KOPT-K1 (cell line): Measurements from ENCODE around the gene BRWD1.

Experiments used
- H3K27ac ChIP-seq: fragments of 200-600 bp; sonication (generic); 2 replicates; pipeline ENCODE4 v1.5.1; 2016; ENCODE audit warnings: antibody characterized with exemption, mild to moderate bottlenecking, low read depth, low read length; ENCODE audit not compliant: poor library complexity, severe bottlenecking
- H3K36me3 ChIP-seq: fragments of 200-600 bp; sonication (generic); 2 replicates; pipeline ENCODE4 v1.5.1; 2017; ENCODE audit warnings: antibody characterized with exemption, mild to moderate bottlenecking, low read length, moderate library complexity; ENCODE audit not compliant: insufficient read depth
- H3K9me3 ChIP-seq: fragments of 200-600 bp; sonication (generic); 2 replicates; pipeline ENCODE4 v1.5.1; 2017; ENCODE audit warnings: antibody characterized with exemption, low read length, mild to moderate bottlenecking; ENCODE audit not compliant: insufficient read depth, poor library complexity, severe bottlenecking

BRWD1 gene

GRCh38 chr21:39317134-39318090, 4.0 kb upstream of the BRWD1 start:
- Histone ChIP-seq H3K9me3 (no peaks in the 10 kb centered on the region), H3K27ac (no peak overlapping the region), H3K36me3 (no peaks in the 10 kb centered on the region)

GRCh38 chr21:39316729-39317128, 3.3 kb upstream of the BRWD1 start:
- peaks cover under 1% of the 10 kb centered on the region; the same call in 1 of the 2 replicates for H3K36me3 ChIP-seq
- no peak overlapping the region for H3K27ac ChIP-seq
- no peaks in the 10 kb centered on the region for H3K9me3 ChIP-seq

- Histone ChIP-seq H3K36me3 (peaks cover 9% of the 10 kb centered on the region), H3K9me3 (no peaks in the 10 kb centered on the region), H3K27ac (no peak overlapping the region)
Measured at GRCh38 chr21:39315603-39316445, 2.4 kb upstream of the BRWD1 start.

- H3K9me3 ChIP-seq, result no peaks in the 10 kb centered on the region
- peak overlapping the region; percentile 96 for H3K27ac ChIP-seq
- peaks cover 23% of the 10 kb centered on the region for H3K36me3 ChIP-seq
Measured at GRCh38 chr21:39314143-39315027, 953 bp upstream of the BRWD1 start.

- Histone ChIP-seq H3K9me3 (no peaks in the 10 kb centered on the region), H3K27ac (peak overlapping the region; percentile 96), H3K36me3 (peaks cover 35% of the 10 kb centered on the region)
Measured at GRCh38 chr21:39313042-39313570, 326 bp downstream of the BRWD1 start.

GRCh38 chr21:39312112-39313041, 1.1 kb downstream of the BRWD1 start:
- peaks cover 42% of the 10 kb centered on the region for H3K36me3 ChIP-seq
- H3K27ac ChIP-seq, result peak overlapping the region; percentile 96
- H3K9me3 ChIP-seq, result no peaks in the 10 kb centered on the region

GRCh38 chr21:39311164-39311563, 2.3 kb downstream of the BRWD1 start:
- H3K36me3 ChIP-seq, result peaks cover 43% of the 10 kb centered on the region
- no peaks in the 10 kb centered on the region for H3K9me3 ChIP-seq
- no peak overlapping the region for H3K27ac ChIP-seq

GRCh38 chr21:39307466-39307865, 6.0 kb downstream of the BRWD1 start:
- Histone ChIP-seq H3K36me3 (peaks cover 64% of the 10 kb centered on the region), H3K9me3 (no peaks in the 10 kb centered on the region), H3K27ac (no peak overlapping the region)

GRCh38 chr21:39300587-39300986, 12.8 kb downstream of the BRWD1 start:
- H3K36me3 ChIP-seq, result peaks cover 84% of the 10 kb centered on the region
- peaks cover 10% of the 10 kb centered on the region for H3K9me3 ChIP-seq
- no peak overlapping the region for H3K27ac ChIP-seq

GRCh38 chr21:39296891-39297290, 16.5 kb downstream of the BRWD1 start:
- Histone ChIP-seq H3K36me3 (peaks cover 94% of the 10 kb centered on the region), H3K9me3 (peaks cover 10% of the 10 kb centered on the region)

GRCh38 chr21:39288987-39289386, 24.4 kb downstream of the BRWD1 start:
- Histone ChIP-seq H3K9me3 (peaks cover 4% of the 10 kb centered on the region), H3K36me3 (peaks cover 99% of the 10 kb centered on the region), H3K27ac (no peak overlapping the region)

More at GRCh38 chr21:39296891-39297290, 16.5 kb downstream of the BRWD1 start:
- H3K27ac ChIP-seq, result no peak overlapping the region

- peaks cover 63% of the 10 kb centered on the region for H3K36me3 ChIP-seq
- no peak overlapping the region for H3K27ac ChIP-seq
- no peaks in the 10 kb centered on the region for H3K9me3 ChIP-seq
Measured at GRCh38 chr21:39282911-39283310, 30.5 kb downstream of the BRWD1 start.

GRCh38 chr21:39281853-39282252, 31.6 kb downstream of the BRWD1 start:
- Histone ChIP-seq H3K27ac (no peak overlapping the region), H3K9me3 (no peaks in the 10 kb centered on the region), H3K36me3 (peaks cover 63% of the 10 kb centered on the region)
